GM19240 (cell line): ENCODE measurements around the gene SERPINB6.
A peak's percentile ranks its signal among the peaks of the same experiment; 100 is the strongest.
"Not testable (repeated sequence)": the region's sequence is repeated elsewhere in the genome, so short reads cannot be mapped to it uniquely, and the experiment has no call there.

ENCODE experiments used
- DNase-seq: peaks from one replicate; pipeline ENCODE4 v3.0.0; 2011; ENCODE audit warnings: low spot score; ENCODE audit not compliant: insufficient read length

The SERPINB6 gene

GRCh38 chr6:2999618-3000557 lies 28.5 kb upstream of the SERPINB6 start, which contains the start of gene NQO2:
NQO2 (plus strand) TSS chr6:2999894; CDS start chr6:3006553, 6,659 bp downstream.
- peak; percentile 74 for DNase-seq

DNA sequence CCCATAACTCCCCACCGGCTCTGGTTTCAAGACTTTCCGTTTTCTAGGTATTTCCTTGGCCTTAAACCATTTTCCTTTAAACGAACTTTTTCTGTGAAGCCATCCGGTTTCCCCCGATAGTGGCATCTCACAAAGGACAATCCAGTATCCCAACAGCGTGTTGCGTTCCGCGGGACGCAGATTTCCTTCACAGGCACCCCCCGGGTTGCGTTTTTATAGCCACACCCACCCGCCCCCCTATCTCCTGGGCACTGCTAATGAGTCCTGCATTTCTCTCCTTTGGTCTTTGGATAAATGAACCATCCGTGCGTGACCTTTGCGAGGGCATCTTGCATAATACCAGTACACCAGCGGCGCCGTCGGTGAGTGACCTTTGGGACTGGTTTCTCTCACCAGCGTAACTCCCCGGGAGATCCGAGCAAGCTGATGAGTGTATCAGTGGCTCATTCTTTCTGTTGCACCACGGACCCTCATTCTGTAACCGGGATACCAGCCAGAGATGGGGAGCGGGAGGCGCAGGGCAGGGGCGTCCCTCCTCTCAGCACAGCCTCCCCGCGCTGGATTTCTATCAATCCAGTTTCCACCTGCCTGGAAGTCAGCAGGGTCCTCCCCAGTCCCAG lies 27.7 kb upstream of the SERPINB6 start:
- DNase-seq, result no peak

GRCh38 chr6:2998249-2998997 lies 27.1 kb upstream of the SERPINB6 start:
- not testable (repeated sequence) for DNase-seq

DNA sequence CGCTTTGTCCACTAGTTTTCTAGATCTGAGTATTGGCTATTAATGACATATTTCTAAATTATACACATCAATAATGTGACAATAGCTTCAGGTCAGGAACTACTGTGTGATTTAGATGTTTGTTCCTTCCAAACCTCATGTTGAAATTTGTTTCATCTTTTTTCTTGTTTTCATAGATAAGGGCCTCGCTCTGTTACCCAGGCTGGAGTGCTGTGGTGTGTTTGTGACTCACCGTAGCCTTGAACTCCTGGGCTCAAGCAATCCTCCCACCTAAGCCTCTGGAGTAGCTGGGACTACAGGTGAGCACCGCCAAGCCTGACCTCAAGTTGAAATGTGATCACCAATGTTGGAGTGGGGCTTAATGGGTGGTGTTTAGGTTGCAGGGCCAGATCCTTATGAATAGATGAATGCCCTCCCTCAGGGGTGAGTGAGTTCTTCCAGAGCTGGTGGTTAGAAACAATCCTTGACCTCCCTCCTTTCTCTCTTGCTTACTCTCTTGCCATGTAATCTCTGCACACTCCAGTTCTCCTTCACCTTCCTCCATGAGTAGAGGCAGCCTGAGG lies 22.5 kb upstream of the SERPINB6 start:
- no peak for DNase-seq

DNA sequence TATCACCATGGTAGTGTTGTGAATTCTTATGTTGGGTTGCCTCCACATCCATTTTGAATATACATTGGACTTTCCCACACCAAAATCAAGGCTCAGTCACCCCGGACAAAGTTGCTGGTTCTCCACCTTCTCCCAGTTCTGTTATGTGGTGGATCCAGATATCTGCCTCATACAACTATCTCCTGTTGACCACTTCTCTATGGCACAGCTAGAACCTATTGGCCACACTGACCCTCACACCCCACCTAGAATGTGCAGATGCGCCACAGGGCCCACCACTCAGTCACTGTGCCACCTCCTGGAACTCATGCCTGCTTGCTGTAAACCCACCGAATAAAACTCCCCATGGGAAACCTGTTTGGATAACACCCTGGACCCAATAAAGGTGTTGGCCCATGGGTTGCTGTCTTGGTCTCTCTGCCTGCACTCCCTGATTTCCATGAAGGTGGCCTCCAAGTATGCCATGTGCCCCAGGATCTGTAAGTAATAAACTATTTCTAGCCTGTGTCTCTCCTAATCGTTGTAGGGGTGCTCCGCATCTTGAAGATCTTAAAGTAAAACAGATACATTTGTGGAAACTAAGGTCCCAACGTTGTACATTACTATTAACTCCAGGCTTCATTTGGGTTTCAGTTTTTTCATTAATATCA lies 21.1 kb upstream of the SERPINB6 start:
- no peak for DNase-seq

DNA sequence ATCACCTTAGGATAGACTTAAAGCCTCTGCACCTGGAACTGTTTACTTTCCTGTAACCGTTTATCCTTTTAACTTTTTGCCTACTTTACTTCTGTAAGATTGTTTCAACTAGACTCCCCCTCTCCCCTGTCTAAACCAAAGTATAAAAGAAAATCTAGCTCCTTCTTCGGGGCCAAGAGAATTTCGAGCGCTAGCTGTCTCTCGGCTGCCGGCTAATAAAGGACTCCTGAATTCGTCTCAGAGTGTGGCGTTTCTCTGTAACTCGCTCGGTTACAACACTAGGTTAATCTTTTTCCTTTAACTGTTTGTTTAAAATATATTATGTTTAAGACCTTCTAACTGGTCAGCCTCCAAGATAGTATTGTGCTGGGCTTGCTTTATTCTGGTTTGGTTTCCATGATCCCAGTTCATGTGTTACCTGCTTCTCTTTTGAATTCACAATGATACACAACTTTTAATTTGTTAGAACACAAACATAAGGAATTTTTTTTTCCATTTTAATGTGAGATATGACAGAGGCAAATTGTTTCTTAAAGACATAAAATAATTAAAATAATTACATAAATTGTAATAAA lies 19.7 kb upstream of the SERPINB6 start:
- DNase-seq, result no peak

DNA sequence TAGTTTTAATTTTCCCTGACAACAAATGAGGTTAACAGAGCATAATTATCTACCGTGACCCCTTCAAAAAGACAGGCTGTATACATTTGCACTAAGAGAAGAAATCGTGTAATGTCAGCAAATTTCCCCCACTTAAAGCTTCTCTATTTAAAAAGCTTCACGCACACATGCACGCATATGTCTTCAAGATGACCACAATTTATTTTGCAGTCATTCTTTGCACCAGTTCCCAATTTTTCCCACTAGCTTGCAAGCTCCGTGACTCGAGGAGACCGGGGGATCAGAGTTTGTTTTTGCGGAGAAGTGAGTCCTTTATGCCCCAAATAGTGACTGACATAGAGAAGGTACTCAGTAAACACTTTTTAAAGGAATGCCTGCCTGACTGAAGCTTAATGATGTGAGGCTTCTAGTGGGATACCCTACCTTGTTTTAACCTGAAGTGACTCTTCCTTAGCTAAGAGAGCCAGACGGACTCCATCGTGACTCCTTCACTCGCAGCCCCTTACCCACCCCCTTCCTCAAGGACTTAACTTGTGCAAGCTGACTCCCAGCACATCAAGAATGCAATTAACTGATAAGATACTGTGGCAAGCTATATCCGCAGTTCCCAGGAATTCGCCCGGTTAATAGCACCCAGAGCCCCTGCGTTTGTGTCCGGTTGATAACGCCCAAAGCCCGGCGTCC lies 19.0 kb upstream of the SERPINB6 start:
- no peak for DNase-seq

DNA sequence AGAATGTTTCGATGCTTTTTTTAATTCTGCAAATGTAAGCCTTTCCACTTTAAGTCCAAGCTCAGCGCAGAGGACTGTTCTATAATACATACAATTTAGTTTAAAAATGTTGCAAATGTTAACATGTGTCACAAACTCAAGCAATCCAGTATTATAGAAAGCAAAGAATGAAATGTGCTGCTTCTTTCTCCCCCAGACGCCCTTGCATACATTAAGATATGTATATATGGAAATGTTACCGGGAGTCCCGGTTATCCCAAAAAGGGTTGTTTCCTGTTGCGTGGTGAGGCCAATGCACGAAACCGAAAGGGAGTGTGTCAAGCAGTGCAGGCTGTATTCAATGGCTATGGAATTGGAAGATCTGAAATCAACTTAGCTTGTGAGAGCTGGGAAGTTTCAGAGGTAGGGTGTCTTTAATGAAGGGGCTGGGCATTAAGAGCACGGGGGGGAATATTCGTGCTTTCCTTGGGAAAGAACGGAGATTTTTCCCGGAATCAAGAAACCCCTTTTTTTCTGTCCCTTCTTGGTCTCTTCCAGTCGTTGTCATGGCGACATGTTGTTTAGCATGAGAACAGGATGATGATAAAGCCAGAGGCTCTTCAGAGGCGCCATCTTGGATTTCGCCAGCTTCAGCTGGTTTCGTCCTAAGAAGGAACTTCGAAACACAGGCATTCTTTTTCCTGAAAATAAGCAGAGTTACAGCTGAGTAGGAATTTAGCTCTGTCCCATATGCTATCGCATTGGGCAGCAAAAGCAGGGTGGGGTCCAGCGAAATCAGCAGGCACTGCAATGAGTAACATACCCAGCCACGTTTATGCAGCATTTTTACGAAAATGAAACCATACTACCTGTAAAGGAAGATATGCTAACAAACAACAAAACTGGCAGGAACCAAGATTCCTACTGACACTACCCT lies 18.2 kb upstream of the SERPINB6 start:
- no peak for DNase-seq

DNA sequence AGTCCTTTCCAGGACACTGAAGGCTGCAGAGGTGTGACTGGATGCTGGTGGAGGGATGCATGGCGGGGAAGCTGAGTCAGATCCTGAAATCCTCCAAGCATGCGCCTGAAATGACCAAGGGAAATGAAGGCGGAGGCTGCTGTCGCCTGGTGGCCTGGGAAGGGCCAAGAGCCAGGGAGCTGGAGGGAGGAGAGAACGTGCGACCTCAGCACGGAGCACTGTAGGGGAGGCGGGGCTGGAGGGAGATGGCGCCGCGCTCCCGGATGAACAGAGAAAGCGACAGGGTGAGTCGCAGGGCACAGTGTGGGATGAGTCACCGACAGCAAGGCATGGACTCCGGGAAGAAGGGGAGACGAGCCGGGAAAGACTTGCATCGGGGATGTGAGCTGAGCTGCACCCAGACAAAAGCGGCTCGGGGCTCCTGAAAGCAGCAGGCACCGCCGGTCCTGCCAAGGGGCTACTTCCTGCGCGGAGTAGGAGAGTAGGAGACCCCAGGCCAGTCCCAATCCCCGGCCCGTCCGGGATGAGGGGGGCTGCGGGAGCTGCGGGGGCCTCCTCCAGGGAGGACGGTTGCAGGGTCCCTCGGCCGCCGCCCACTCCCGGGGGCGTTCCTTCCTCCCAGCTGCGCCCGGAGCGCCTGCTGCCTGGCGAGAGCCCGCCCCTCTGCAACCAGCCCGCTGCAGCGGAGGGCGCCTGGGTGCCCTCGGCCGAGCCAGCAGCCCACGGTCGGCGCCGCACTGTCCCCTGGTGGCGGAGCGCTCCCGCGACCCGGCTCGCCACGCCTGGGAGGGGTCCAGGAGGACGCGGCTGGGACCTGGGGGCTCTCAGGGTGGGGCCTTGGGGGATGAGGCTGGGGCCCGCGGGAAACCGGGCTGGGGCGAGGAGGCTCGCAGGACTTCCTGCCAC lies 17.3 kb upstream of the SERPINB6 start:
- DNase-seq, result no peak

DNA sequence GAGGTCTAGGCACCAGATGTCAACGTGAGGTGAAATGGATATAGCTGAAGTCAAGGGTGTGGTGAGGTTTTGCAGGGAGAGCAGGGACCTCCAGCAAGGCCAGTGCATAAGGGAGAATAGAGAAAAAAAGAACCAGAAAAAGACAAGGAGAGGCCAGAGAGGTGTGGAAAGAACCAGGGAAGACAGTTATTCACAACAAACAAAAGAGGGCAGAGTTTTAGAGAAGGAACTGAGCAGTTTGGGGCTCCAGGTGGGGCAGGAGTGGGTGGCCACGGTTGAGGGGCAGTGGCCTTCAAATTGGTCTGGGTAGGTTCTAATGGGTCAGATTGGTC lies 16.7 kb upstream of the SERPINB6 start:
- no peak for DNase-seq

GRCh38 chr6:2986722-2987221 lies 15.4 kb upstream of the SERPINB6 start:
- DNase-seq, result no peak

DNA sequence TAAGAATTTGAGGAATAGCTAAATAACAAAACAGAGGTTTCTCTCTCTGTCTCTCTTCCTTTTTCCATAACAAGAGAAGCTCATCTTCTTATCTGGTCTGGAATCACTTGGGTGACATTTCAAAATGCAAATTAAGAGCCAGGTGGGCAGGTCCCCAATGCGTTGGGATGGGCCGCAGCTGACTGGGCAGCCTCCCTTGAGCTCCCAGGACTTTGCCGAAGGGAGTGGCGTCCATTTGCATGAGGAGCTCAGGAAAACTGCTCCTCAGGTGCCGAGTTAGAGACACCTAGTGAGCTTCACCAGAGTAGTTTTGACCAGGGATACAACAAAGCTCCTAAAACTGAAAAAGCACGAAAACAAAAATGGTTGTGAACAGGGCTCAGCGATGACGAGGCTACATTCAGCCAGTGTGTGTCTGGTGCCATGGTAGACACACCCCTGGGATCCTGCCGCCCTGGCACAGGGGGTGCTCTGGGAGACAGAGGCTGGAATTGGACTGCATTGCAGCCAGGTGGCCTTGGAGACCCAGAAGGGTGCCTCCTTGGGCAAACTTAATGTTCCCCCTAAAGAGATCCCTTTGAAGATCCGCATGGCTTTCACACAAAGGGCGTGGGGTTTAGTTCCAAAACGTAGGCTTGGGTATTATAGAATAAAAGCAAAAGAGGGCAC lies 13.5 kb upstream of the SERPINB6 start:
- DNase-seq, result no peak

- no peak for DNase-seq
Measured at GRCh38 chr6:2982426-2983117, 11.2 kb upstream of the SERPINB6 start.

DNA sequence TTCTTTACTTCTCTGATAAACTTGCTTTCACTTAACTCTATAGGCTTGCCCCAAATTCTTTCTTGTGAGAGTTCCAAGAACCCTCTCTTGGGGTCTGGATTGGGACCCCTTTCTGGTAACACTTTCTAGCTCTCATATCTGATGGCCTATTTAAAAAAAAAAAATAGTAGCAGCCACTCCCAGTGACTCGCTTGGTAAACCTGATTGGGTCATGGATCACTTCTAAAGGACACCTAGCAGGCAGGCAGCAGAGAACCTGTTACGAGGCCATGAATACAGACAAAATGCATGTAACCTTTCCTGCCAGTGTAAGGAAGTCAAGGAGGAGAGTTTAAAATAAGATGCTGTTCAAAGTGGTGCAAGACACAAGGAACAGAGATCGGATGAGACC lies 9.1 kb upstream of the SERPINB6 start:
- no peak for DNase-seq

GRCh38 chr6:2979819-2980464 lies 8.6 kb upstream of the SERPINB6 start:
- DNase-seq, result no peak

DNA sequence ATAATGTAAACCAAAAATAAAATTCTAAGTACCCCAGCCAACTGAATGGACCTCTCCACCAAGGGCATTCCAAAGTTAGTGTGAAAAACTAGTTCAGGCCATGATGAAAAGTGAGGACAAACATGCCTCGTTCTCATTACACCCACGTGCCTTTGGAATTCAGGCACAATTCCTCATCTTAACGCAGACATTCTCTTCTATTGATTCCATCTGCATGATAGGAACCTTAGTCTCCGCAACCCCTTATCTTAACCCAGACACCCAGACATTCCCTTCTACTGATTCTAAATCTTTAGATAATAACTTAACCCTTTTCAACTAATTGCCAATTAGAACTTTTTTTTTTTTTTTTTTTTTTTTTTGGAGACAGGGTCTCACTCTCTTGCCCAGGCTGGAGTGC lies 7.6 kb upstream of the SERPINB6 start:
- no peak for DNase-seq
